HG03196 (cell line): ENCODE measurements around the gene CDK11B.

Source experiments
- ATAC-seq: cut with Tn5 transposase; IDR thresholded peaks from one replicate; pipeline ENCODE4 v1.9.1; 2021; ENCODE audit not compliant: unreplicated experiment

Gene CDK11B

DNA sequence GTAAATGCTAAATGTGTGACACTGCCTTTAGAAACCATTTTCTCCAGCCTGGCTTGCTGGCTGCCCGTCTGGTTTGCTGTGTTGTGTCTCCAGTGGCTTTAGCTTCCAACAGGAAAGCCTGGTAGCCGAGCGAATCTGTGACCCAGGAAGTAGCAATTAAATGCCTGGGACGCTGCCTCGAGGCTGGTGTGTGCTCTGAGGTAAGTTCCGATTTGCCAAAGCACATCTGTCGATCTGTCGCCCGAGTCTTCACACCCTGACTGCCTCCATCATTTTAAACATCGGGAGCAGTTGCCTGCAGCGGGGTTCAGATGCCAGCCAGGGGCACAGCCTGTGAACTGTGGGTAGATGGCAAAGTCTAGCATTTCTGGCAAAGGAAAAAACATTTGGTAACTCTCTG is 41.3 kb downstream of the CDK11B start:
- ATAC-seq = no peak

- ATAC-seq = no peak
Measured at GRCh38 chr1:1616838-1617237, 42.0 kb downstream of the CDK11B start.

DNA sequence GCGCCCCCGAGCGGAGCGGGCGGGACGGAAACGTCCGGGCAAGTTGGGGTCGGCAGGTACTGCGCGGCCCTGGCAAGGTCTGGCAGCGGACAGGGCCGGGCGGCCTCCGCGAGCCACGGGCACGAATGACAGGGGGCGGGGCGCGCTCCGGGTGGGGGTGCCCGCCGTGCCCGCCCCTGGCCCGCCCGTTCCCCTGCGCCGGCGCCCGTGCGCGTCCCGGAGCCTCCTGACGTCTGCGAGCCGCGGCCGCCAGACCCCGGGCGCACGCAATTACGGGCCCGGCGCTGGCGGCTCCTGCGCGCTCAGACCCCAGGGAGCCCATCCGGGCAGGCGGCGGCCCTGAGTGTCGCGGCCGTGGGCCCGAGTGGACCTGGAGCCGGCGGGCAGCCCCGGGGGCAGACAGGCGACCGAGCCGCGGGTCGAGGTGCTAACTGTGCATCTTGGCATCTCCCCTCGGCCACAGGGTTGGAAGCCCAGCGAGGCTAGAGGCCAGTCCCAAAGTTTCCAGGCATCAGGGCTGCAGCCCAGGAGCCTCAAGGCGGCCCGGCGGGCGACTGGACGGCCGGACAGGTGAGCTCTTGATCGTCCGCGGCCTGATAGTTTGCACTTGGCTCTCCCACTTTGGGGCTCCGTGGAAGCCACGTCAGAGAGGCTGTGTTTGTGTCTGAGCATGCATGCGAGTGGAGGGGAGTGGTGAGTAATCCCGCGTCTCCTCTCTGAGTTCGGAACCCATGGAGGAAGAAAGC is 42.6 kb downstream of the CDK11B start:
- ATAC-seq = peak; percentile 24

DNA sequence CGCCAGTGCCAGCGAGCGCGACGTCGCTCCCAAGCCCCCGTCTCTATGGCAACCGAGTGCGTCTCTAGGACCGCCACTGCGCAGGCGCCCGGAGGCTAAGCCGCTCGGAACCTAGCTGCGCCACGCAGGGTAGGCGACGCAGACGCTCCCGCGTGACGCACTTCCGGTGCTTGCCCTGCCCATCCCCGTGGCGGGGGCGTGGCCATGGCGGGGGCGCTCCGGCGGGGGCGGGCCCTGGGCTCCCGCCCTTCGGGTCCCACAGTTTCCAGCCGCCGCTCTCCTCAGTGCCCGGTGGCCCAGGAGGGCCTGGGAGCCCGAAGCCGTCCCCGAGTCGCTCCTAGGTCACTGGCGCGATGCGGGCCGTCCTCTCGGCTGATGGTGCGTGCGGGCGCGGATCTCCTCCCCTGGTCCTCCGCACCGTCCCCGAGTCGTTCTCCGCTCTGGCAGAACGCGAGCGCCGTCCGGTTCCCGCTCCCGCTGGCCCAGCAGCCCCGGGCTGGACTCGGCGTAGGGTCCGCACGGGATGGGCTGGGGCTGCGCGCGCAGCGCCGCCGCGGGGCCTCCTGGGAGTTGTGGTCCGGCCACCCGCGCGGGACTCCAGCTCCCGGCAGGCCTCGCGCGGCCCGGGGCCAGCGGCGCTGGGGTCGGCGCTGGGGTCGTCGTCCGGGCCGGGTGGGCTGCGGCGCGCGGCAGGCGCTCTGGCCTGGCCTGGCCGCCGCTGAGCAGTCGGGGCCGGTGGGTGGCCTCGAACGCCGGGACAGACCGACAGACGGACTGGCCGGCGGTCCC is 43.4 kb downstream of the CDK11B start, which contains the start of gene MIB2:
MIB2 (plus strand) TSS at position 245 of the 789 bp plus-strand sequence. CDS start 7,953 bp downstream, outside the sequence.
- peak; percentile 79 for ATAC-seq

GRCh38 chr1:1614954-1615255 is 43.9 kb downstream of the CDK11B start:
- no peak for ATAC-seq

DNA sequence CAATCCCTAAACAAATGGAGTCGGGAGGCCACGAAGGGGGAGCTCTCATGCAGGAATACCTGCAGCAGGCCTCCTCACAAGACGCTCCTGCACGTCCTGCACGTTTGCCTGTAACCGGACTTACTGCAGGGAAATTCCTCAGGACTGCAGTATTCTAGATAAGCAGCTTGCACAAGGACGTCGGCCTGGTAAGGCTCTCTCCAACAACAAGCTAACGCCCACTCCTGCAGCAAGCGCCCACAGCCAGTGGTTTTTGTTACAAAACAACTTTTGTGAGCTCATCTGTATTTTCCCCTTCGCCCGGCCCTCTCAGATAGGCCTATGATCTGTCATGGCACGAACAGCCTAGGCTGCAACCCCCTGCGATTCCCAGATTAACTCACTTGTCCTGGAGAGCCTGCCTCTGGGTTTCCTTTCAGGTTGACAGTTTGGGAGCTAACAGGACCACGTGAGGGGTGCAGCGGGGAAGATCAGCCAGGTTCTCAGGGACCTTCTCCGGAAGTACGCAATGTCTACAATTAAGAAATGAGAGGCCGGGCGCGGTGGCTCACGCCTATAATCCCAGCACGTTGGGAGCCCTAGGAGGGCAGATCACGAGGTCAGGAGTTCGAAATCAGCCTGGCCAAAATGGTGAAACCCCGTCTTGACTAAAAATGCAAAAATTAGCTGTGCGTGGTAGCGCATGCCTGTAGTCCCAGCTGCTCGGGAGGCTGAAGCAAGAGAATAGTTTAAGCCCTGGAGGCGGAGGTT is 44.4 kb downstream of the CDK11B start:
- ATAC-seq = no peak

DNA sequence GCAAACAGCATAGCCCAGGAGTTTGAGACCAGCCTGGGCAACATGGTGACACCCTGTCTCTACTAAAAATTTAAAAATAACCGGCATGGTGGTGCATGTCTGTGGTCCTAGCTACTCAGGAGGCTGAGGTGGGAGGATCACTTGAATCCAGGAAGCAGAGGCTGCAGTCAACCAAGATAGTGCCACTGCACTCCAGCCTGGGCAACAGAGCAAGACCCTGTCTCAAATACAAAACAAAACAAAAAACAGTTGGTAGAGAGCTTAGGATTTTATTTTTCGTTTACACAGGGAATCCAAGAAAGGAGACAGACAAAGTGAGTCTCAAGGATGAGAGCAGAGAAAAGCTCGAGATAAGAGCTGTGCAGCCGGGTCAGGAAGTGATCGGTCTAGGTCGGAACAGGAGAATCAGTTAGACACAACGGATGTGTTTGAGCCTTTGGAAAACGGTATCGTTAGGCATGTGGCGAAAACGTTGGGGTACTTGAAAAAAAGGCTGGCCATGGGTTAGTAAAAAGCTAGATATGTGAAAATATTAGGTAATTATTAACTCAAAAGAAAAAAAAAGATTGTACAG is 45.2 kb downstream of the CDK11B start:
- no peak for ATAC-seq

- ATAC-seq = no peak
Measured at GRCh38 chr1:1612104-1612400, 46.8 kb downstream of the CDK11B start.

- no peak for ATAC-seq
Measured at GRCh38 chr1:1610796-1611195, 48.0 kb downstream of the CDK11B start.

DNA sequence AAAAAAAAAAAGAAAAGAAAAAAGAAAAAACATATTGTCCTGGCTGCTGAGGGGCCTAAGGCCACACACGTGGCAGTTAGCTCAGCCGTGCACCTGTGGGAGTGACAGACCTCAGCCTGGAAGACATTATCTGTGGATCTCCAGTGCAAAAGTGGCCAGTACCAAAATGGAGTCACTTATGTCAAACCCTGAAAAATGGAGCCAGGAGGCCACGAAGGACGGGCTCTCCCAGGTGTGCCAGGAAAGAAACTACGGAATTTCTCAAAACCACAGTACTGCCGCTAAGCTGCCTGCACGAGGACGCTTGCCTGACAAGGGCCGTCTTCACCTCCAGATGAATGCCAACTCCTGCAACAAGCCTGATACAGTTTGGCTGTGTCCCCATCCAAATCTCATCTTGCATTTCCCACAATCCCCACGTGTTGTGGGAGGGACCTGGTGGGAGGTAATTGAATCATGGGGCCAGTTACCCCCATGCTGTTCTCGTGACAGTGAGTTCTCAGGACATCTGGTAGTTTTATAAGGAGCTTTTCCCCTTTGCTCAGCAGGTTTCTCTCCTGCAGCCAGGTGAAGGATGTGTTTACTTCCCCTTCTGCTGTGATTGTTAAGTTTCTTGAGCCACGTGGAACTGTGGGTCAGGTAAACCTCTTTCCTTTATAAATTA is 48.9 kb downstream of the CDK11B start:
- ATAC-seq = no peak

GRCh38 chr1:1606232-1606631 is 52.6 kb downstream of the CDK11B start:
- no peak for ATAC-seq

- no peak for ATAC-seq
Measured at GRCh38 chr1:1605724-1606123, 53.1 kb downstream of the CDK11B start.

DNA sequence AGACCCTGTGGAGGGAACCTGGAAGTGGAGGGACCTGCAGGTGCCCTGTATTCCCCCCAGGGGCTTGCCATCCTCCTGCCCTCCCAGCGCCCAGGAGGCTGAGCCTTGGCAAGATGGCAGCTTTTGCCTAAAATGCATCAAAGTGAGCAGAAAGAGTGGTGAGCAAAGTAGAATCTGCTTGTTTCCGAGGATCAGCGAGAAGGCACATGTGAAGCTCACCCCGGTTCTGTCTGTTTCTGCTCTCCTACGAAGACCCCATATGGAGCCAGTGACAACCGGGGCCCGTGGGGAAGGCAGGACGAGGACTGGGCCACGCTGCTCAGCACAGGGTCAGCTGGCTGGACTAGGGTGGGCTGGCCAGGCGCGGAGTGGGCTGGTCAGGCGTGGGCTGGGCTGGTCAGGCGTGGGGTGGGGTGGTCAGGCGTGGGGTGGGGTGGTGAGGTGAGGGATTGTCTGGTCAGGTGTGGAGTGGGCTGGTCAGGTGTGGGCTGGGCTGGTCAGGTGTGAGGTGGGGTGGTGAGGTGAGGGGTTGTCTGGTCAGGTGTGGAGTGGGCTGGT is 53.7 kb downstream of the CDK11B start:
- no peak for ATAC-seq

- no peak for ATAC-seq
Measured at GRCh38 chr1:1604374-1605033, 54.3 kb downstream of the CDK11B start.

DNA sequence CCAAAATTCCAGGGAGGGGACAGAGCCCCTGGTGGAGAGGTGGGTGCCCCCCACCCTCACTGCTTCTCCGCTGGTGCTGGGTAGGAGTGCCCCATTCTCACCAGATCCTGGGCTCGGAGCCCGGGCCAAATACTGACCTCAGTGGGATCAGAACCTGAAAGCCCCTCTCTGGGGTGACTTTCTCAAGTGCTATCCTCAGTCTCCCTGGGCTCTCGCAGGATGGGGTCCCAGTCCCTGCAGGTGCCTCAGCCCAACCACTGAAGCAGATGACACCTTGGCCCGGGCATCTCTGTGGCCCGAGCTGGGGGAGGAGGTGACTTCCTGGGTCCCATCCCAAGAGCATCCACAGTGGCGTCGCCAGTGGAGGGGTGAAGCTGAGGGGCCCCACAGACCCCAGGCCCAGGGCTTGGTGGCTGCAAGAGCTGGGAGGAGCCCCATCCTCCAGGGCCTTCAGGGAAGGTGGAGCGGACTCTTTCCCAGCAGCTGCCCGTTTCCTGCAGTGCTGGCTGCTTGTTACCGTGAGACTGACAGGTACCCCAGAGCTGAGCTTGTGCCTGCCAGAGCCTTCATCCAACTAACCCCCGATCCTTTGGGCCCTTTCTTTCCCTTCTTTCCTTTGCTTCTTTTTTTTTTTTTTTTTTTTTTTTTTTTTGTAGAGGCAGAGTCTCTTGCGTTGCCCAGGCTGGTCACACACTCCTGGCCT is 55.0 kb downstream of the CDK11B start:
- ATAC-seq = no peak

GRCh38 chr1:1602968-1603506 is 55.8 kb downstream of the CDK11B start:
- ATAC-seq = no peak

- ATAC-seq = no peak
Measured at GRCh38 chr1:1602304-1602967, 56.4 kb downstream of the CDK11B start.

DNA sequence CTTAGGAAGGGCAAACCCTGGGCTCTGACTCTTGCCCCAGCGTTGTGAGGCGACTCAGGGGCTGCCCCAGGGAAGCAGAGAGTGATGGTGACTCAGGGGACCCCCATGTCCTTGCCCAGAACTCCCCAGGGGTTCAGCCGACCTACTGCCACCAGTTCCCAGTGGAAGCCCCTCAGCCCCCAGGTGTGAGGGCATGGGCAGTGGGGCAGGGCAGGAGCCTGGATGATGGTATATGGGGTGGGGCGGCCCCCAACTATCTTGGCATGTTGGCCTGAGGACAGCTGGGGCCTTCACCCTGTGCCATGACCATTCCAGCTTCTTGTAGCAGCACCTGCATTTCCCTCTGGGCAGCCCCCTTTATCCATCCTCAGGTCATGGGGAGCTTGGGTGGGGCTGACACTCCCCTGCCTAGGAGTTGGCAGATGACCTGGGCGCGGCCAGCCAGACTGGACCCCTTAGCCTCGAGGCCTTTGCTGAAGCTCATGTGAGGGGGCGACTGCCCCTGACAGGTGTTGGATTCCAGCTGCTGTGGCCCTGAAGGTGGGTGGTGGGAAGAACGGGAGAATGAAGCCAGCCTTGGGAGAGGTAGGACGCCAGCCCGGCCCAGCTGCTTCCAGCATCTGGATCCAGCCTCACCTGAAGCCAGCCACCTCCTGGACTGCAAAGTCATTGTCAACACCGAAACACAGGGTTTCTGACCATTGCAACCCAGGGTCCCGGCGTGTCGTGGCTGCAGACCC is 57.1 kb downstream of the CDK11B start:
- ATAC-seq = no peak
